Choroid plexus epithelial cell (primary cell): ENCODE results near the gene DNAH1.
"Not testable (repeated sequence)": the region's sequence is repeated elsewhere in the genome, so short reads cannot be mapped to it uniquely, and the experiment has no call there.

Source experiments
- DNase-seq: peaks from one replicate; pipeline ENCODE4 v3.0.0-alpha.2; 2010; ENCODE audit warnings: low read depth
- H3K4me3 ChIP-seq: 2 replicates; pipeline ENCODE4 v1.5.1; 2011; ENCODE audit warnings: low read depth, mild to moderate bottlenecking, control low read depth, low read length, moderate library complexity
- CTCF ChIP-seq: conservative IDR thresholded peaks from 2 replicates; pipeline ENCODE4 v1.5.1; 2011; ENCODE audit warnings: low read depth, mild to moderate bottlenecking, control low read depth, inconsistent platforms, low read length, moderate library complexity

DNAH1 gene

DNA sequence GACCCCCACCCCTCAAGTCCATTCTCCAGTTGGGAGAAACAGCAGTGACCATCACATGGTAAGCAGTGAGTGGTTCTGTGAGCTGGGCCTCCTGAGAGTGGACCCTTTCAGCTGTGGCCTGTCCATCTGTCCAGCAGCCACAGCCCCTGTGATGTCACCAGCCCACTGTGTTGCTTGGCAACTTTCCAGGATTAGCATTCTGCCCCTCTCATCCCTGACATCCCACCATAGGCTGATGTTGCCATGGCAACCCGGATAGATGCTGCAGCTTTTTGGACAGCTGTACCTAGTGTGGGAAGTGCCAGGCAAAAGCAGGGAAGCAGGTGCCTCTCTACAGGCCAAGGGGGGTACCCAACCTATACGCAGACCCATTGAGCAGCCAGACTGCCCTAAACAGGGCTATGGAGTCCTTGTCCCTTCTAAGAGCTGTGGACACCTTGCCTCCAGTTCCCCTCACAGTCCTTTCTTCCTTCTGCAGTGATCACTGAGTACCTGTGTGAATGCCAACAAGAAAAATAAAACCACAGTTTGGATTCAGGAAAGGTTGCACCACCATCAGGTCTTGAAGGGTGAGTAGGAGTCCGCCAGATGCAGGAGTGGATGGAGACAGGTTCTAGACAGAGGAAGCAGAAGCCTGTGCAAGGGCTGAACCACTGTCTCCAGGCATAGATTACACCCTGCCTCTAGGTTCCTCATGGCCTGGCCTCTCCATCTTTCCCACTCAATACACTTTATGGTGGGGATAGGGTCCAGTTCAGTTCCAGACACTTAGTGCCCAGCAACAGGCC, at the start of gene DNAH1:
Gene DNAH1 (plus strand): TSS at position 343 of the 788 bp plus-strand sequence. CDS start 6,124 bp downstream, outside the sequence.
- TF ChIP-seq CTCF, result no peak
- DNase-seq, result no peak
- H3K4me3 ChIP-seq, result no peak within 1 kb of the TSS

- no peak overlapping the region for H3K4me3 ChIP-seq
- no peak for DNase-seq
- no peak for TF ChIP-seq CTCF
These were observed 48.1 kb upstream of the DNAH1 start for GRCh38 chr3:52268036-52268435.

DNA sequence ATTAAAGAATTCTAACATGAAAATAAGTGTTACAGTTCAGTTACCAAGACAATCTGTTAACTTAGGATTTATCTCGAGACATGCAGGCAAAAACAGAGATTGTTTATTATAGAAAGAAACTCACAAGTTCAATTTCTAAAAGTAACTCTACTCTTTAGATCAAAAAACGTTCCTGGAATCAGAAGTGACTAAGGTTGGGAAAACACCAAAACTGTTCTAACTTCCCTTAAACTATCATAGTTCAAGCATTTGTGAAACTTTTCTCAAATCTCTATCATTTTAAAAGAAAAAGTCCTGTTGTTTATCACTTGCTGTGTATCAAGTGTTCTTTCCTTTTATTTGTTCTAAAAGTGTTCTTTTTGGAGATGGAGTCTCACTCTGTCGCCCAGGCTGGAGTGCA, 46.3 kb upstream of the DNAH1 start:
- no peak for TF ChIP-seq CTCF
- H3K4me3 ChIP-seq, result no peak overlapping the region
- no peak for DNase-seq

- no peak for TF ChIP-seq CTCF
- no peak for DNase-seq
- no peak overlapping the region for H3K4me3 ChIP-seq
These were observed 45.8 kb upstream of the DNAH1 start for GRCh38 chr3:52270252-52270754.

- not testable (repeated sequence) for DNase-seq, H3K4me3 ChIP-seq
These were observed 43.9 kb upstream of the DNAH1 start for GRCh38 chr3:52272172-52272571.

DNA sequence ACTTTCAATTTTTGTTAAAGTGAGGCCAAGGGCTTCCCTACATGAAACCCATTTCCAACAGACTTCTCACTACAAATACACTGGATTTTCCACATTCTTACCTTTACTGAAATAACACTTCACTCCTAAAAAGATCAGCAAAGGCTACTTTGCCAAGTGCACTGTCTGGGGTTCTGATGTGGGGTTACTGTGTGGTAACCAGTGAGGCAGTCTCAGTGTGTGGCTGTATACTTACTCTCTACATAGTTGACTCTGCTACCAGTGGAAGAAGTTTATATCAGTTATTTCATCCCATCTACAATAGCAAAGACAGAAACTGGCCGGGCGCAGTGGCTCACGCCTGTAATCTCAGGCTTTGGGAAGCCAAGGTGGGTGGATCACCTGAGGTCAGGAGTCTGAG, 43.3 kb upstream of the DNAH1 start:
- TF ChIP-seq CTCF, result no peak
- no peak overlapping the region for H3K4me3 ChIP-seq

GRCh38 chr3:52274781-52275180, 41.3 kb upstream of the DNAH1 start:
- not testable (repeated sequence) for H3K4me3 ChIP-seq

More for the DNA sequence above, 43.3 kb upstream of the DNAH1 start:
- no peak for DNase-seq

More at GRCh38 chr3:52274781-52275180, 41.3 kb upstream of the DNAH1 start:
- not testable (repeated sequence) for DNase-seq
